SK-N-SH (cell line): ENCODE data around the gene TMIGD2. TPM values are rescaled to one million over a fixed set of nuclear protein-coding genes. Genes with fewer than 3 reads are reported as not detected.

Experiments used
- polyA plus RNA-seq, 3 experiments: library from polyadenylated mRNA; depleted of rRNA; stranded (reverse); fragments of >200 nt; gene quantifications; 2 replicates each; pipeline ENCODE4 v1.2.3, GENCODE V29; 2012

The TMIGD2 gene
- polyA plus RNA-seq, 1 of the 3 experiments (the other 2 are of a cell fraction): not detected

Other genes starting within 250 kb of the TMIGD2 start
- gene ZBTB7A, start 235.5 kb downstream of the TMIGD2 start, polyA plus RNA-seq (2012; rRNA removed): 5.6 and 7.4 TPM in 2 replicates
- 67.2 and 114 TPM in 2 replicates for gene MAP2K2, start 178.3 kb downstream of the TMIGD2 start, polyA plus RNA-seq (2012; rRNA removed)
- gene CREB3L3, start 148.8 kb downstream of the TMIGD2 start, polyA plus RNA-seq (2012; rRNA removed): 0.05 TPM in 1 of 2 replicates, not detected in the other
- 37.2 and 41.0 TPM in 2 replicates for gene SIRT6, start 119.8 kb downstream of the TMIGD2 start, polyA plus RNA-seq (2012; rRNA removed)
- gene ANKRD24, start 119.7 kb downstream of the TMIGD2 start, polyA plus RNA-seq (2012; rRNA removed): 0.87 and 1.1 TPM in 2 replicates
- gene EBI3, start 72.9 kb downstream of the TMIGD2 start, polyA plus RNA-seq (2012; rRNA removed): 3.6 and 3.7 TPM in 2 replicates
- 25.3 and 29.0 TPM in 2 replicates for gene YJU2, start 55.3 kb downstream of the TMIGD2 start, polyA plus RNA-seq (2012; rRNA removed)
- 3.1 and 6.9 TPM in 2 replicates for gene SHD, start 23.1 kb downstream of the TMIGD2 start, polyA plus RNA-seq (2012; rRNA removed)
- gene FSD1, start 2.2 kb upstream of the TMIGD2 start, polyA plus RNA-seq (2012; rRNA removed): 46.7 and 49.0 TPM in 2 replicates
- gene STAP2, start 36.4 kb upstream of the TMIGD2 start, polyA plus RNA-seq (2012; rRNA removed): 6.0 and 7.6 TPM in 2 replicates
- gene MPND, start 41.2 kb upstream of the TMIGD2 start, polyA plus RNA-seq (2012; rRNA removed): 18.7 and 21.3 TPM in 2 replicates
- gene SH3GL1, start 98.2 kb upstream of the TMIGD2 start, polyA plus RNA-seq (2012; rRNA removed): 62.5 and 82.8 TPM in 2 replicates
- 13.2 and 18.0 TPM in 2 replicates for gene CHAF1A, start 100.3 kb upstream of the TMIGD2 start, polyA plus RNA-seq (2012; rRNA removed)
- gene UBXN6, start 155.4 kb upstream of the TMIGD2 start, polyA plus RNA-seq (2012; rRNA removed): 100 and 110 TPM in 2 replicates
- 63.0 and 77.8 TPM in 2 replicates for gene HDGFL2, start 169.9 kb upstream of the TMIGD2 start, polyA plus RNA-seq (2012; rRNA removed)
- gene PLIN4, start 216.1 kb upstream of the TMIGD2 start, polyA plus RNA-seq (2012; rRNA removed): 0.07 and 0.10 TPM in 2 replicates
- 0.59 and 0.68 TPM in 2 replicates for gene PLIN5, start 232.8 kb upstream of the TMIGD2 start, polyA plus RNA-seq (2012; rRNA removed)
- gene LRG1, start 237.6 kb upstream of the TMIGD2 start, polyA plus RNA-seq (2012; rRNA removed): 0.12 and 0.23 TPM in 2 replicates